GM20000 (cell line): Measurements from ENCODE around the gene LINGO1.

Source experiments
- DNase-seq: peaks from one replicate; pipeline ENCODE4 v3.0.0; 2012; ENCODE audit warnings: low spot score
- CTCF ChIP-seq: IDR thresholded peaks from 2 replicates; pipeline ENCODE4 v1.5.1; 2012; ENCODE audit warnings: mild to moderate bottlenecking, control low read depth; ENCODE audit errors: extremely low read depth, missing control alignments

LINGO1 gene

GRCh38 chr15:77665530-77666295 lies 33.0 kb upstream of the LINGO1 start:
- TF ChIP-seq CTCF = no peak
- DNase-seq = no peak

GRCh38 chr15:77664428-77664827 lies 31.7 kb upstream of the LINGO1 start:
- DNase-seq = no peak
- TF ChIP-seq CTCF = no peak

- no peak for DNase-seq
- TF ChIP-seq CTCF = no peak
These were observed 30.5 kb upstream of the LINGO1 start for GRCh38 chr15:77663256-77663655.

GRCh38 chr15:77659350-77660321 lies 26.9 kb upstream of the LINGO1 start:
- TF ChIP-seq CTCF = no peak
- DNase-seq = peak; percentile 68

- no peak for DNase-seq
- TF ChIP-seq CTCF = no peak
These were observed 25.6 kb upstream of the LINGO1 start for GRCh38 chr15:77658304-77658703.

GRCh38 chr15:77657634-77658238 lies 25.0 kb upstream of the LINGO1 start:
- no peak for TF ChIP-seq CTCF
- DNase-seq = no peak
